Transverse colon (tissue), 4 donors: ENCODE measurements around the gene CRYBG2. TPM values are rescaled to one million over a fixed set of nuclear protein-coding genes. Genes with fewer than 3 reads are reported as not detected.

Source experiments
- DNase-seq: peaks from one replicate; pipeline ENCODE4 v3.0.0-alpha.2; 2019
- H3K27ac ChIP-seq, 4 donors: fragments of 200-600 bp; sonication (generic); 2 replicates each; pipeline ENCODE4 v1.5.1; 2016 to 2018; ENCODE audit warnings: inconsistent platforms in 4 of 4
- H3K27me3 ChIP-seq: fragments of 200-600 bp; sonication (generic); 2 replicates; pipeline ENCODE4 v1.5.1; 2017; ENCODE audit warnings: inconsistent platforms
- H3K36me3 ChIP-seq, 4 donors: fragments of 200-600 bp; sonication (generic); 2 replicates each; pipeline ENCODE4 v1.5.1; 2017 to 2019; ENCODE audit warnings: inconsistent platforms in 4 of 4
- H3K4me1 ChIP-seq, 4 donors: fragments of 200-600 bp; sonication (generic); 2 replicates each; pipeline ENCODE4 v1.5.1; 2017 to 2020; ENCODE audit warnings: inconsistent platforms in 4 of 4
- H3K4me3 ChIP-seq, 4 donors: fragments of 200-600 bp; sonication (generic); 1 replicate in 1 of 4; 2 replicates in 3 of 4; pipeline versions ENCODE4 v1.5.1 to v1.6.1; 2017 to 2019; ENCODE audit warnings: inconsistent platforms in 4 of 4
- H3K9me3 ChIP-seq, 2 donors: fragments of 200-600 bp; sonication (generic); 2 replicates each; pipeline ENCODE4 v1.5.1; 2017 to 2019; ENCODE audit warnings: inconsistent platforms in 2 of 2
- EP300 ChIP-seq: sonication (generic); formaldehyde crosslinking; IDR thresholded peaks from one replicate; pipeline ENCODE4 v1.6.1; 2017; ENCODE audit warnings: antibody characterized with exemption, low read depth
- POLR2A ChIP-seq: fragments of 450-650 bp; IDR thresholded peaks from one replicate; pipeline ENCODE4 v1.6.1; 2016; ENCODE audit warnings: antibody characterized with exemption, mild to moderate bottlenecking, moderate library complexity
- POLR2AphosphoS5 ChIP-seq, 3 donors: sonication (generic); formaldehyde crosslinking; IDR thresholded peaks; one replicate each; pipeline ENCODE4 v1.6.1; 2016; ENCODE audit warnings: antibody characterized with exemption in 3 of 3
- WGBS, 2 donors: methylation state at CpG; one replicate each; pipeline ENCODE4 v1.1.5; 2018; ENCODE audit warnings: low coverage in 1 of 2; 5-methylcytosine and 5-hydroxymethylcytosine counted together
- in situ Hi-C, 4 donors: fragments of 200-750 bp; cut with MboI; loops; one replicate each; pipeline versions ENCODE4 v1.15.0 to v1.15.1; 2017; ENCODE audit warnings: low sequenced_read_pairs in 3 of 4, low pct_ligation_motif_present in 1 of 4, low pct_unique_long_range_greater_than_20kb in 1 of 4
- intact Hi-C: fragments of 100-400 bp; cut with DNase I; formaldehyde crosslinking; loops from one replicate; pipeline ENCODE4 v1.15.1; 2023; ENCODE audit warnings: low total_unique reads
- total RNA-seq, 4 donors: library from RNA; depleted of rRNA; stranded (reverse); fragments of >200 nt; gene quantifications; one replicate each; pipeline ENCODE4 v1.1.0, GENCODE V29; 2016
- TF ChIP-seq, protein P1 (sequence below), 5 experiments: fragments of 200-600 bp in 3 of 5; fragments of 450-650 bp in 2 of 5; sonication (generic) in 3 of 5; IDR thresholded peaks; 1 replicate in 2 of 5; 2 replicates in 3 of 5; pipeline ENCODE4 v1.5.1; 2016 to 2017; ENCODE audit warnings: antibody characterized with exemption in 5 of 5, inconsistent platforms in 3 of 5, mild to moderate bottlenecking in 2 of 5, moderate library complexity in 1 of 5

The CRYBG2 gene
- total RNA-seq, 4 donors from 2014 or later = 2.8 to 41.9 (median 22.3) TPM

DNA sequence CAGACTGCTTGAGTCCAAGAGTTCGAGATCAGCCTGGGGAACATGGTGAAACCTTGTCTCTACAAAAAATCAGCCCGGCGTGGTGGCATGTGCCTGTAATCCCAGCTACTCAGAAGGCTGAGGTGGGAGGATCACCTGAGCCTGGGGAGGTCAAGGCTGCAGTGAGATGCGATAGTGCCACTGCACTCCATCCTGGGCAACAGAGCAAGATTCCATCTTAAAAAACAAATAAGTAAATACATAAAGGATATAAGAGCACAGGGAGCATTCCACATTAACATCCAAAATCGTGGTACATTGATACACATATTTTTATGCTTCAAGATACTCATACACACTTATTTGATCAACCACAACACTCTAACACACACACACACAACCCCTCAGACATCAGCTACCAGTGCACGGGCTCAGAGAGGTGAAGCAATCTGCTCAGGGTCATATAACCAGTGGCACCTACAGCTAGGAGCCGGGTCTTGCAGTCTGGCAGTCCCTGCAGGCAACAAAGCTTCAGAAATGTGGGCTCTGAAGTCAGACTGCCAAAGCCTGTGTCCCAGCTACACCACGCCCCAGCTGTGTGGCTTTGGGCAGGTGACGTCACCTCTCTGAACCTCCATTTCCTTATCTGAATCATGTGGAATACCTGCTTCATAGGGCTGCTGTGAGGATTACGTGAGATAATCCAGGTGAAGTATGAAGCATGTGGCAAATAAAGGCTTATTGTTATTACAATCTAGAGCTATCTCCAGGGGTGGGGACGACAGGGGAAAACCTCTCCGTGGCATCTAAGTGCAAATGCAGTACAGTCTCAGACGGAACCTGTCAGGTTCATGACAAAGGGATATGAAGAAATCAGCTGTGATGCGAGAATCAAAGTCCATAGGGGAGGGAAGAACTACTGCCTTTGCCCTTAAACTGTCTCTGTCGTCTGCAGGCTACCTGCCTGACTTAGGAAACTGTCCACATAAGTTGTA, 4.8 kb upstream of the CRYBG2 start:
- H3K4me3 ChIP-seq = no peak overlapping the region
- WGBS, 2 donors = 39 to 50% methylated on average over 2 to 15 of the region's 15 CpGs
- H3K27me3 ChIP-seq = peaks cover 34% of the 10 kb centered on the region
- peak; percentile 83 for DNase-seq
- H3K4me1 ChIP-seq = peaks cover 11 to 55% (median 43%) of the 10 kb centered on the region in 4 donors
- TF ChIP-seq POLR2A (peak; percentile 60), EP300 (no peak), POLR2AphosphoS5 (IDR thresholded peaks at IDR 0.05) (peak in 2 of 3 donors; percentile 71 to 73)
- TF ChIP-seq, protein P1, sequence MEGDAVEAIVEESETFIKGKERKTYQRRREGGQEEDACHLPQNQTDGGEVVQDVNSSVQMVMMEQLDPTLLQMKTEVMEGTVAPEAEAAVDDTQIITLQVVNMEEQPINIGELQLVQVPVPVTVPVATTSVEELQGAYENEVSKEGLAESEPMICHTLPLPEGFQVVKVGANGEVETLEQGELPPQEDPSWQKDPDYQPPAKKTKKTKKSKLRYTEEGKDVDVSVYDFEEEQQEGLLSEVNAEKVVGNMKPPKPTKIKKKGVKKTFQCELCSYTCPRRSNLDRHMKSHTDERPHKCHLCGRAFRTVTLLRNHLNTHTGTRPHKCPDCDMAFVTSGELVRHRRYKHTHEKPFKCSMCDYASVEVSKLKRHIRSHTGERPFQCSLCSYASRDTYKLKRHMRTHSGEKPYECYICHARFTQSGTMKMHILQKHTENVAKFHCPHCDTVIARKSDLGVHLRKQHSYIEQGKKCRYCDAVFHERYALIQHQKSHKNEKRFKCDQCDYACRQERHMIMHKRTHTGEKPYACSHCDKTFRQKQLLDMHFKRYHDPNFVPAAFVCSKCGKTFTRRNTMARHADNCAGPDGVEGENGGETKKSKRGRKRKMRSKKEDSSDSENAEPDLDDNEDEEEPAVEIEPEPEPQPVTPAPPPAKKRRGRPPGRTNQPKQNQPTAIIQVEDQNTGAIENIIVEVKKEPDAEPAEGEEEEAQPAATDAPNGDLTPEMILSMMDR (IDR thresholded peaks at IDR 0.05) = peak in 1 of 5 experiments; percentile 14
- intact Hi-C loops = loop anchor here (5.0 kb wide), 1 partner anchor 606 kb away; no protein-coding TSS in a partner anchor
- H3K36me3 ChIP-seq = no peaks in the 10 kb centered on the region
- no peaks in the 10 kb centered on the region for H3K9me3 ChIP-seq
- in situ Hi-C loops = no loop called here
- H3K27ac ChIP-seq = peak overlapping the region; percentile 59 to 76 (median 68)

DNA sequence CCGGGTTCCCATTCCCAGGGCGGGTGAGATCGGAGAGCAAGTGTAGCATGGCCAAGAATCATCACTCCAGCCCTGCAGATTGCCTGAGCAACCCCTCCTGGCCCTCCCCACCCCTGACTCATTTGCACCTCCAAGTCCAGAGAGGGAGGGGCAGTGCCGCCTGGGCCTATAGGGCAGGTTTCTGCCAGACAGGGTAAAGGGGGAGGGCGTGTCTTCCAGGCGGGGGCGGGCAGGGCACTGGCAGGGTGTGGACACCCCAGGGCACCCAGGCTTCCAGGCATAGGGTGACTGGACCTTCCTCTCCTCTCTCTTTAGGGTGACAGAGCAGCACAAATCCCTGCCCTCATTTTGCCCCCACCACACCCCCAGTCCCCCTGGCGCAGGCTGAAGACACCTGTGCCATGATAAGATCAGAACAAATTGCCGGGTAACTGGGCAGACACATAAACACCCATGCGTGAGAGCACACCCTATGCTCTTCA, 3.2 kb upstream of the CRYBG2 start:
- peak; percentile 85 for DNase-seq
- peaks cover 11 to 57% (median 44%) of the 10 kb centered on the region in 4 donors for H3K4me1 ChIP-seq

DNA sequence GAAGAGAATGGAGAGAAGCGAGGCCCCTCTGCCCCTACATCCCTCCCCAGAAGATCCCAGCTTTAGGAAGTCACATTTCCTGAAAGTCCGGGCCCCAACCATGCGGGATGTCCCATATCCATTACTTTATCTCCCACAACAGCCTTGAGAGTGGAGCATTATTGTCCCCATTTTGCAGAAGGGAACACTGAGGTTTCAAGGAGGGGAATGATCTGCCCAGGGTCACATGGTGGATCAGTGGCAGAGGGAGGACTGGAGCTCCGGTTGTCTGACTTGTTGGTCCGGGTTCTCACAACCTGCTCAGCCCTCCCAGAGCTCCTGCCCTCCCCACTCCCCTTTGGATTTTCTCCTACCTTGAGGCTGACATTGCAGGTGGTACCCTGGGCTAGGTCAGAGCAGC, 2.2 kb upstream of the CRYBG2 start:
- WGBS, 2 donors = 81% methylated on average over 5 of the region's 5 CpGs; no CpG with 5 or more reads in 1 of the 2 donors
- in situ Hi-C loops = no loop called here
- H3K4me3 ChIP-seq = no peak overlapping the region
- no peak for DNase-seq
- no peaks in the 10 kb centered on the region for H3K36me3 ChIP-seq
- peaks cover 11 to 59% (median 45%) of the 10 kb centered on the region in 4 donors for H3K4me1 ChIP-seq
- no peaks in the 10 kb centered on the region for H3K9me3 ChIP-seq
- intact Hi-C loops = loop anchor here (5.0 kb wide), 1 partner anchor 604 kb away; no protein-coding TSS in a partner anchor
- H3K27me3 ChIP-seq = peaks cover 14% of the 10 kb centered on the region
- peak overlapping the region in 1 of 4 donors; percentile 45 for H3K27ac ChIP-seq
- TF ChIP-seq POLR2A (no peak), EP300 (no peak), POLR2AphosphoS5 (IDR thresholded peaks at IDR 0.05) (no peak)
- TF ChIP-seq, protein P1 (IDR thresholded peaks at IDR 0.05) = no peak

More for the DNA sequence above, 3.2 kb upstream of the CRYBG2 start:
- TF ChIP-seq, protein P1 (IDR thresholded peaks at IDR 0.05) = no peak
- TF ChIP-seq POLR2AphosphoS5 (IDR thresholded peaks at IDR 0.05) (peak in 2 of 3 donors; percentile 52 to 60), EP300 (no peak), POLR2A (peak; percentile 65)
- 20 to 50% methylated on average over 1 to 10 of the region's 10 CpGs for WGBS, 2 donors
- no peaks in the 10 kb centered on the region for H3K9me3 ChIP-seq
- H3K27me3 ChIP-seq = peaks cover 24% of the 10 kb centered on the region
- intact Hi-C loops (loop anchor here (5.0 kb wide), 1 partner anchor 605 kb away; no protein-coding TSS in a partner anchor), in situ Hi-C loops (no loop called here)
- H3K36me3 ChIP-seq = no peaks in the 10 kb centered on the region
- H3K27ac ChIP-seq = peak overlapping the region; percentile 55 to 76 (median 68)
- H3K4me3 ChIP-seq = no peak overlapping the region

DNA sequence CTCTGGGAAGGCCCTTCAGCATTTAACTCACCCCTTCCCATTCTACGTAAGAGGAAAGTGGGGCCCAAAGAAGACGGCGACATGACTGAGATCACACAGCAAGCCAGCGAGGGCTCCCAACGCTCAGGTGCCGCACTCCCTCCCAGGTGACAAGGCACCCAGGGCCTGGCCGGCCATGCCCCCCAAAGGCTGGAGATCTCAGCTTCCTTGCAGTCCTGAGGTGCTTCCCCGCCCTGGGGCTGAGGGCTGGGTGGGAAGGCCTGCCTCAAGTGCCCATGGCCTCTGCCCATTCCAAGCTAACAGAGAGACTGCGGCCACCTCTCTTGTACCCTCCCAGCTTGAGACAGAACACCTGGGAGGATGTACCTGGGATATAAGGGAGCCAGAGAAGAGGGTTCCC, 1.0 kb upstream of the CRYBG2 start:
- H3K9me3 ChIP-seq = no peaks in the 10 kb centered on the region
- intact Hi-C loops = loop anchor here (5.0 kb wide), 1 partner anchor 603 kb away; no protein-coding TSS in a partner anchor
- WGBS, 2 donors = 90% methylated on average over 9 of the region's 9 CpGs; no CpG with 5 or more reads in 1 of the 2 donors
- H3K36me3 ChIP-seq = no peaks in the 10 kb centered on the region
- H3K27ac ChIP-seq = peak overlapping the region in 1 of 4 donors; percentile 48
- H3K27me3 ChIP-seq = peaks cover 2% of the 10 kb centered on the region
- no peak overlapping the region for H3K4me3 ChIP-seq
- no peak for DNase-seq
- TF ChIP-seq POLR2AphosphoS5 (IDR thresholded peaks at IDR 0.05) = no peak
- TF ChIP-seq, protein P1 (IDR thresholded peaks at IDR 0.05) = no peak
- TF ChIP-seq EP300 = no peak
- no peak for TF ChIP-seq POLR2A
- in situ Hi-C loops = no loop called here
- peaks cover 3 to 55% (median 36%) of the 10 kb centered on the region in 4 donors for H3K4me1 ChIP-seq
